Effector memory CD4-positive, alpha-beta T cell (primary cell): ENCODE measurements around the gene CDYL.

Experiments used
- DNase-seq, 3 donors: peaks; one replicate each; pipeline ENCODE4 v3.0.0-alpha.2; 2020
- H3K27ac ChIP-seq: 2 replicates; pipeline ENCODE4 v1.7.0; 2013; ENCODE audit warnings: mild to moderate bottlenecking, low read length, moderate library complexity; ENCODE audit not compliant: insufficient read depth, poor library complexity, severe bottlenecking
- H3K27me3 ChIP-seq: replicated peaks from 2 replicates; pipeline ENCODE4 v1.7.0; 2013; ENCODE audit warnings: mild to moderate bottlenecking, low read length; ENCODE audit not compliant: insufficient read depth, control insufficient read depth, poor library complexity, severe bottlenecking
- H3K36me3 ChIP-seq: 2 replicates; pipeline ENCODE4 v1.7.0; 2013; ENCODE audit warnings: mild to moderate bottlenecking, low read length, moderate library complexity; ENCODE audit not compliant: control insufficient read depth, insufficient read depth
- H3K4me1 ChIP-seq: 2 replicates; pipeline ENCODE4 v1.7.0; 2013; ENCODE audit warnings: low read length, mild to moderate bottlenecking; ENCODE audit not compliant: control insufficient read depth, insufficient read depth, poor library complexity, severe bottlenecking
- H3K4me3 ChIP-seq: 2 replicates; pipeline ENCODE4 v1.7.0; 2013; ENCODE audit warnings: low read length, low read depth, mild to moderate bottlenecking; ENCODE audit not compliant: insufficient read depth, poor library complexity, severe bottlenecking
- H3K9me3 ChIP-seq: 2 replicates; pipeline ENCODE4 v1.7.0; 2013; ENCODE audit warnings: mild to moderate bottlenecking, low read length, moderate library complexity; ENCODE audit not compliant: control insufficient read depth

CDYL gene

DNA sequence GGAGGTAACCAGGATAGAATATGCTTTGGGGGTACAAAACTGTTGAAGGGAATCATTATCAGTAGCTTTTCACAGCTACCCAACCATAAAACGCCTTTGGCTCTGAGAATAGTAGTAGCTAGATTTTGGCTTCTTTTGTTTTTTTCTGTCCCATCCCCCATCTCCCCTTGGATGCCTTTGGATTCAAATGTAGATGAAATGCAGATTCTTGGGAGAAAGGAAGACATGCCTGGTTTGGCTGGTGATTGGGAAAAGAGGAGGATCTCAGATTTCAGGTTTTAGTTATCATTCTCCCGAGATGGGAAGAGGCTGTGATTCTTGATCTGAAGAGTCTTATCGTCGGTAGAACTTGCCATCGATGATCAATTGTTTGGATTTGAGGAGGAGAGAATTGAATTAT, 3.5 kb upstream of the CDYL start:
- Histone ChIP-seq H3K9me3 (no peaks in the 10 kb centered on the region), H3K4me1 (peaks cover 5% of the 10 kb centered on the region), H3K27me3 (no peaks in the 10 kb centered on the region), H3K27ac (no peak overlapping the region), H3K4me3 (no peak overlapping the region), H3K36me3 (no peaks in the 10 kb centered on the region)
- DNase-seq: no peak

DNA sequence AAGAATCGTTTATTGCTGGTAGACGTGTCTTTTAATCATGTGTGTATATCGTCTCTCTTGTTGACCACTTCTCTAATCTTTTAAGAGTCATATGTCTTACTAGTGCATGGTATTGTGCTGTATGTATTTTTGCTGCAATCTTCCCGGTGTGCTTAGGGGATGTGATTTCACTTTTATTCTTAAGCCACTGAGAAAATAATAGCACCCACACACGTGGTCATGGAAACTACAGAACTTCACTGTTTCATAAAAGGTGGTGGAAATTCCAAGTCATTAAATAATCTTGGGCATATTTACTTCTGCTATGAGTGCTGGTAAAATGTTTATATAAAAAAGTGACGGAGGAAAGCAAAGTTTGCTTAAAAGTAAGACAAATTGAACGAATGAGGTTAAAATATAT, 3.0 kb upstream of the CDYL start:
- Histone ChIP-seq H3K4me3 (no peak overlapping the region), H3K36me3 (no peaks in the 10 kb centered on the region), H3K4me1 (peaks cover 5% of the 10 kb centered on the region), H3K9me3 (no peaks in the 10 kb centered on the region), H3K27me3 (no peaks in the 10 kb centered on the region), H3K27ac (no peak overlapping the region)
- no peak for DNase-seq

DNA sequence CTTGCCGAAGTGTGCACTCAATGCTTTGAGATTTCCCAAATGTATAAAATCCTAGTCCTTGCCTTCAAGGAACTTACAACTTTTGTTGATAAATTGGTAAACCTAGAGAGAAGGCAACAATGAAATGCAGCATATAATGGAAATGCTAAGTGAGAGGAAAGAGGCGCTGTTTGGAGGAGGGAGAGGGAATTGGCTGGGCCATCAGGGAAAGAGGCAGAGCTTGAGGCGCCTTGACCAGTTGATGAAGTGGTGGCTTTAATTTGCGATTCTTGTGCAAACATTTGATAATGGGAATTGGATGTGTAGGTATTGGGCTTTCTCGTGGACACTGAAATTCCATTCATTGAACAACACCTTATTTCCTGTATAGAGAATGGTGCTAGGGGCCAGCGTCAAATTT, 1.9 kb upstream of the CDYL start:
- Histone ChIP-seq H3K27ac (no peak overlapping the region), H3K9me3 (no peaks in the 10 kb centered on the region), H3K27me3 (no peaks in the 10 kb centered on the region), H3K4me3 (no peak overlapping the region), H3K36me3 (no peaks in the 10 kb centered on the region), H3K4me1 (peaks cover 5% of the 10 kb centered on the region)
- no peak for DNase-seq

- peak in 2 of 3 donors; percentile 4 to 5 for DNase-seq
- Histone ChIP-seq H3K36me3 (no peaks in the 10 kb centered on the region), H3K4me1 (peaks cover 5% of the 10 kb centered on the region), H3K27ac (peak overlapping the region; percentile 27), H3K27me3 (no peaks in the 10 kb centered on the region), H3K4me3 (peak overlapping the region; percentile 52), H3K9me3 (no peaks in the 10 kb centered on the region)
Observed at GRCh38 chr6:4774715-4775493, 1.3 kb upstream of the CDYL start.

- H3K9me3 ChIP-seq: no peaks in the 10 kb centered on the region
- no peaks in the 10 kb centered on the region for H3K36me3 ChIP-seq
- H3K27ac ChIP-seq: peak overlapping the region; percentile 27
- DNase-seq: peak; percentile 62 to 63 (median 62)
- H3K4me3 ChIP-seq: peak overlapping the region; percentile 52
- peaks cover 6% of the 10 kb centered on the region for H3K4me1 ChIP-seq
- H3K27me3 ChIP-seq: no peaks in the 10 kb centered on the region
Observed at GRCh38 chr6:4775494-4776130, 592 bp upstream of the CDYL start.

GRCh38 chr6:4776493-4777393, 539 bp downstream of the CDYL start:
- no peak overlapping the region for H3K27ac ChIP-seq
- H3K4me1 ChIP-seq: peaks cover 9% of the 10 kb centered on the region
- no peaks in the 10 kb centered on the region for H3K9me3 ChIP-seq
- peak overlapping the region; percentile 58 for H3K4me3 ChIP-seq
- no peaks in the 10 kb centered on the region for H3K36me3 ChIP-seq
- DNase-seq: peak; percentile 3 to 28 (median 13)
- H3K27me3 ChIP-seq: no peaks in the 10 kb centered on the region

GRCh38 chr6:4777394-4777935, 1.3 kb downstream of the CDYL start:
- DNase-seq: no peak
- Histone ChIP-seq H3K4me3 (peak overlapping the region; percentile 58), H3K27me3 (no peaks in the 10 kb centered on the region), H3K36me3 (no peaks in the 10 kb centered on the region), H3K4me1 (peaks cover 9% of the 10 kb centered on the region), H3K27ac (no peak overlapping the region), H3K9me3 (no peaks in the 10 kb centered on the region)

- Histone ChIP-seq H3K27ac (no peak overlapping the region), H3K27me3 (no peaks in the 10 kb centered on the region), H3K36me3 (no peaks in the 10 kb centered on the region), H3K4me1 (peaks cover 9% of the 10 kb centered on the region), H3K9me3 (no peaks in the 10 kb centered on the region), H3K4me3 (no peak overlapping the region)
- DNase-seq: no peak
Observed at GRCh38 chr6:4778086-4778485, 1.9 kb downstream of the CDYL start.

- Histone ChIP-seq H3K36me3 (no peaks in the 10 kb centered on the region), H3K27ac (no peak overlapping the region), H3K4me1 (peaks cover 4% of the 10 kb centered on the region), H3K27me3 (no peaks in the 10 kb centered on the region), H3K9me3 (no peaks in the 10 kb centered on the region), H3K4me3 (no peak overlapping the region)
- DNase-seq: no peak
Observed at GRCh38 chr6:4780360-4780812, 4.2 kb downstream of the CDYL start.
